Epithelial cell of esophagus (primary cell): ENCODE results near the gene TIGD2.

Source experiments
- DNase-seq: peaks from one replicate; pipeline ENCODE4 v3.0.0; 2010; ENCODE audit warnings: low read depth
- H3K4me3 ChIP-seq: 2 replicates; pipeline ENCODE4 v1.5.1; 2011; ENCODE audit warnings: mild to moderate bottlenecking, low read length, control low read depth
- TF ChIP-seq, protein P1 (sequence below): IDR thresholded peaks from 2 replicates; pipeline ENCODE4 v1.5.1; 2011; ENCODE audit warnings: low read depth, mild to moderate bottlenecking, low read length, control low read depth, inconsistent platforms; ENCODE audit not compliant: insufficient read depth; ENCODE audit errors: missing control alignments

TIGD2 gene

DNA sequence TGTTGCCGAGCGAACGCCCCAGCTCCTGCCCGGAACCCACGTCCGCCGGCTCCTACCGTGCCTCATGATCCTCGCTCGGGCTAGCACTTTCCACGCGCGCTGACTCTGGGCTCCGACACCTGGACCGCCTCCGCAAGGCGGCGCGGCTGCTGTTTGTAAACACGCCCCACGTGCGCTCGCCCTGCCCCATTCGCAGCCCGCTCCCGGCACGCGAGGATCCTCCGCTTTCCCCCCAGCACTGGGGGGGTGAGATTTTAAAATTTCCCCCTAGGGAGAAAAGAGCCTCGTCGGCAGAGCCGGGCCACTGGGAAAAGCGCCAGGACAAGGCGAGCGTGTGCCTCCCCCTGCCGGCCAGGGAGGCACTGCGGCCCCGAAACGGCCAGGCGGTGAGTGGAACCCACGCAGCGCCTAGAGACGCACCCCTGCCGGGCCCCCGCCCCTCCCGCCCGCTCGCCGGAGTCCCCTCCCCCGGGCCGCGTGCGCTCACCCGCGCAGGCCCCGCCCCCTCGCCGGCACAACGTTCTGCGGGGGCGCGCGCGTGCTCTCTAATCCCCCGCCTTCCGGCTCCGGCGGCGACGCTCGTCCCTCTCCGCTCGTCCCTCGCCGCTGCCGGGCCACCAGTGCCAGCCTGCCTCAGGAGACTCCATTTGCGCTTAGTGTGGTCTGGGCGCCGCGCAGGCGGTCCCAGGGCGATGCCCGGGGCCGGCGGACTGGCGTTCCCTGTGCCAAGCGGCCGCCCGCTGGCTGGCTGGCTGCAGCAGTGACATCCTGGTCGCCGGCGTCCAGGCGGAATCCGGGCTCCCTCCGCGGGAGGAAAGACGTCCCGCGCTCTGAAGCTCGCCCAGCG lies at the start of gene TIGD2:
TIGD2 (plus strand) TSS at position 548 of the 847 bp plus-strand sequence. CDS start 1,442 bp downstream, outside the sequence.
- DNase-seq, result peak; percentile 92
- peak within 1 kb of the TSS; percentile 81 for H3K4me3 ChIP-seq
- TF ChIP-seq, protein P1, sequence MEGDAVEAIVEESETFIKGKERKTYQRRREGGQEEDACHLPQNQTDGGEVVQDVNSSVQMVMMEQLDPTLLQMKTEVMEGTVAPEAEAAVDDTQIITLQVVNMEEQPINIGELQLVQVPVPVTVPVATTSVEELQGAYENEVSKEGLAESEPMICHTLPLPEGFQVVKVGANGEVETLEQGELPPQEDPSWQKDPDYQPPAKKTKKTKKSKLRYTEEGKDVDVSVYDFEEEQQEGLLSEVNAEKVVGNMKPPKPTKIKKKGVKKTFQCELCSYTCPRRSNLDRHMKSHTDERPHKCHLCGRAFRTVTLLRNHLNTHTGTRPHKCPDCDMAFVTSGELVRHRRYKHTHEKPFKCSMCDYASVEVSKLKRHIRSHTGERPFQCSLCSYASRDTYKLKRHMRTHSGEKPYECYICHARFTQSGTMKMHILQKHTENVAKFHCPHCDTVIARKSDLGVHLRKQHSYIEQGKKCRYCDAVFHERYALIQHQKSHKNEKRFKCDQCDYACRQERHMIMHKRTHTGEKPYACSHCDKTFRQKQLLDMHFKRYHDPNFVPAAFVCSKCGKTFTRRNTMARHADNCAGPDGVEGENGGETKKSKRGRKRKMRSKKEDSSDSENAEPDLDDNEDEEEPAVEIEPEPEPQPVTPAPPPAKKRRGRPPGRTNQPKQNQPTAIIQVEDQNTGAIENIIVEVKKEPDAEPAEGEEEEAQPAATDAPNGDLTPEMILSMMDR, result peak; percentile 59

DNA sequence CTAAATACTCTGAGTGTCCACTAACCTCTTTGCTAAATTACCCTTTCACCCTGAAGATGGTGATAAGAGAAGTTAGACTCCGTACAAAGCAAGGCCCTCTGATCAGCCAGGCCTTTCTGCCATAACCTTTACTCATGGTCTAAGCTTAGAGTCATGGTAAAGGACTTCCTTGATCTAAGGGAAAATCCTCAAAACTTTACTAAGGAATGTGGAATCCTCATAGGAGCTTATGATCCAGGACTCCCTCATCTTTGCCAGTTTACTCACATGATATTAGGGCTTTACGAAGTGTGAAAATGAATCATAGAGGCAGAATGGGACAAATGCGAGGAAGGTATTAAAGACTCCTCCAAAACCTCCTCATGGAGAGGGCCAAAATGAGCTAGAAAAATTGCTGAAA lies 46.5 kb upstream of the TIGD2 start:
- H3K4me3 ChIP-seq, result no peak overlapping the region
- no peak for DNase-seq
- TF ChIP-seq, protein P1, result no peak

DNA sequence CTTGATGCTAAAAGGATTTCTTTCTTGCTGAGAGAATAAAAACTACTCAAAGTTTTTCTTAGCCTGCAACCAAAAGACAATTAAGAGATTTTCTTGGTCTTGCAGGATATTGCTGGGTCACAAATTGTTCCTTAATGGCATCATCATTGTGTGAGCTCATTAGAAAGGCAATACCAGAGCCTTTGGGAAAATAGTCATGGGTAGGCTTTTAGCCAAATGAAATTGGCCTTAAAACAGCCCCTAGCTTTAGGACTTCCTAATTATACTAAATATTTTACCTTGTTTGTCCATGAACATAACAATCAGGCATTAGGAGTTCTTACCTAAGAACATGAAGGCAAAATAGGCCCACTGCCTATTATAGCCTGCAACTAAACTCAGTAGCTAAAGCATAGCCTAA lies 43.9 kb upstream of the TIGD2 start:
- no peak overlapping the region for H3K4me3 ChIP-seq
- TF ChIP-seq, protein P1, result no peak
- DNase-seq, result peak; percentile 20

DNA sequence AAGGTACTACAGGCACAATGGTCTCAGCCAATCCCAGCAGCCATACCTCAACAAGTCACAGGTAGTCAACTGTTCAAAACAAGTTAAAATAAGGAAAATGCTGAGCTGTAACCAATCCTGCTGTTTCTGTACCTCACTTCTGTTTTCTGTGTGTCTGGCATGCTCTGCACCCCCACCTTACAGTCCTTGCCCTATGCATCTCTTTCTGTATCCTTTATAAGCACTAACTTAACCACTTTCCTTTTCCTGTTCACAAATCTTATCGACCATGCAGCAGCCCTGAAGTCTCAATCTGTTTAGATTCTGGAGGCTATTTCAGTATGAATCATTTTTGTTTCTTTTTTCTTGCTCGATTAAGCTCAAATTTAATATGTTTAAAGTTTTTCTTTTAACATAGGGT lies 41.9 kb upstream of the TIGD2 start:
- TF ChIP-seq, protein P1, result no peak
- no peak overlapping the region for H3K4me3 ChIP-seq

DNA sequence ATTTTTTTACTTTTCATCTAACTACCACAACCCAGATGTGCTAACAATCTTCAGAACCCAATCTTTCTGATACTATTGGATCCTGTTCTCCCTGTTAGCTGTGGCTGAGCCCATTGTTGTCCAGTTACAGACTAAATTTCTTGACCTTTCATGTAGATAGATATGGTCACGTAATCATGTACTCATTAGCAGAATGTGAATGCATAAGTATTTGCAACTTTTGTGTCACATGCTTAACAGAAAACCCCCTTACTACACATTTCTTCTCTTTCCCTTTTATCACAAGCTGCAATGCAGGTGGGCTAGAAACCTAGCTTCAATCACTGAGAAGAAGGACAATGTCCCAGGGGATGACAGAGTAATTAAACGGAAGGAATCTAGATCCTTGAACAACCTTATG lies 41.3 kb upstream of the TIGD2 start:
- DNase-seq, result no peak
- no peak overlapping the region for H3K4me3 ChIP-seq
- TF ChIP-seq, protein P1, result no peak

More for the DNA sequence above, 41.9 kb upstream of the TIGD2 start:
- no peak for DNase-seq

DNA sequence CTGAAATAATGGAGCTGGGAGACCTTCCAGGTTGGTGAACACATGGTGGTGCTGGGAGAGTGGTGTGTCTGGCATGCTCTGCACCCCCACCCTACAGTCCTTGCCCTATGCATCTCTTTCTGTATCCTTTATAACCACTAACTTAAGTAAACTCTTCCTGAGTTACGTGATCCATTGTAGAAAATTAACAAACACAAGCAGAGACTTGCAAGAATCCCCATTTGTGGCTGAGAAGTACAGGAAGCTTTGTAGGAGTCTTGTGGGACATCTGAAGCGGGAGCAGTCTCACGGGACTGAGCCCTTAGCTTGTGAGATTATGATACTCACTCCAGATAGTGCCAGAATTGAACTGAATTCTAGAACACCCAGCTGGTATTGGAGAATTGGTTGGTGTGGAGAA lies 40.0 kb upstream of the TIGD2 start:
- H3K4me3 ChIP-seq, result no peak overlapping the region
- peak; percentile 48 for DNase-seq
- TF ChIP-seq, protein P1, result no peak

DNA sequence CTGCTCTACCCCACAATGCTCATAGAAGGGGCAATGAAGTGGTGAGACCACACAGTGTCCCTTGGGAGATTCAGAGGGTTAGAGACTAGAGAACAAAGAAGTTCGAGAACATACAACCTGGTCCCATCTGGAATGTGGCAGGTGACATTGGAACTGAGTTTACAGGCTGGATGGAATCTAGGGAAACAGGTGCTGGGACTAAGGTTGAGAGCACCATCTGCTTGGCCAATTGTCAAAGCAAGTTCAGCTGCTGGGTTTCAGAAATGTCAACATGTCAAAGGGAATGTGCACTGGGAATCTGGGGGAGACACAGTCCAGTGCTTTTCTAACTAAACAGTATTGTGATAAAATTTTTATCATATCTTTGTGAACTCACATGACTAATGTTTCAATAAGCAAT lies 38.4 kb upstream of the TIGD2 start:
- no peak for DNase-seq
- no peak overlapping the region for H3K4me3 ChIP-seq
- TF ChIP-seq, protein P1, result no peak
